ENCODE results near the gene ERFL.

DNA sequence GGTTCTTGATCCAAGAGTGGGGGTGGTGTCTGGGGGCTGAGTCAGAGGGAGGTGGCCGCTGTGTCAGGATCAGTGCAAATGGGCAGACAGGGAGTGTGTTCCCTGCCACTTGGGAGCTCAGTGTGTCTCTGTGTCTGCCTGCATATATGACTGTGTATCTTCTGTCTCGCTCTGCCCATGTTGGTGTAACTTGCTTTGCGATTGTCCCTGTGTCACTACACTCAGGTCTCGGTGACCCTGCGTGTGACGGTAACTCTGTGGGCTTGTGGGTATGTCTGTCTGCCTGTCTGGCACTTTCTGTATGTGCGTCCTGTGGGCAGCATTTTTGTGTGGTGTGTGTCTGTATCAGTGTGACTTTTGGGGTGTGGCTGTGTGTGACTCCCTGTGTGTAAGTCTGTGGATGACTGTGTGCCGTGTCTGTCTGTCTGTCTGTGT is 8.2 kb upstream of the ERFL start:
- TF ChIP-seq, protein P1, sequence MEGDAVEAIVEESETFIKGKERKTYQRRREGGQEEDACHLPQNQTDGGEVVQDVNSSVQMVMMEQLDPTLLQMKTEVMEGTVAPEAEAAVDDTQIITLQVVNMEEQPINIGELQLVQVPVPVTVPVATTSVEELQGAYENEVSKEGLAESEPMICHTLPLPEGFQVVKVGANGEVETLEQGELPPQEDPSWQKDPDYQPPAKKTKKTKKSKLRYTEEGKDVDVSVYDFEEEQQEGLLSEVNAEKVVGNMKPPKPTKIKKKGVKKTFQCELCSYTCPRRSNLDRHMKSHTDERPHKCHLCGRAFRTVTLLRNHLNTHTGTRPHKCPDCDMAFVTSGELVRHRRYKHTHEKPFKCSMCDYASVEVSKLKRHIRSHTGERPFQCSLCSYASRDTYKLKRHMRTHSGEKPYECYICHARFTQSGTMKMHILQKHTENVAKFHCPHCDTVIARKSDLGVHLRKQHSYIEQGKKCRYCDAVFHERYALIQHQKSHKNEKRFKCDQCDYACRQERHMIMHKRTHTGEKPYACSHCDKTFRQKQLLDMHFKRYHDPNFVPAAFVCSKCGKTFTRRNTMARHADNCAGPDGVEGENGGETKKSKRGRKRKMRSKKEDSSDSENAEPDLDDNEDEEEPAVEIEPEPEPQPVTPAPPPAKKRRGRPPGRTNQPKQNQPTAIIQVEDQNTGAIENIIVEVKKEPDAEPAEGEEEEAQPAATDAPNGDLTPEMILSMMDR (conservative IDR thresholded peaks at IDR 0.05; ENCODE audit: low read depth, low read length), result no peak
- no peak for TF ChIP-seq POLR2A (IDR thresholded peaks at IDR 0.05; ENCODE audit: low read depth, low read length)
- TF ChIP-seq RAD21 (IDR thresholded peaks at IDR 0.05; ENCODE audit: low read length), result no peak
- no peak for TF ChIP-seq CEBPB (IDR thresholded peaks at IDR 0.05; ENCODE audit: low read depth, low read length)
- TF ChIP-seq, protein P2, sequence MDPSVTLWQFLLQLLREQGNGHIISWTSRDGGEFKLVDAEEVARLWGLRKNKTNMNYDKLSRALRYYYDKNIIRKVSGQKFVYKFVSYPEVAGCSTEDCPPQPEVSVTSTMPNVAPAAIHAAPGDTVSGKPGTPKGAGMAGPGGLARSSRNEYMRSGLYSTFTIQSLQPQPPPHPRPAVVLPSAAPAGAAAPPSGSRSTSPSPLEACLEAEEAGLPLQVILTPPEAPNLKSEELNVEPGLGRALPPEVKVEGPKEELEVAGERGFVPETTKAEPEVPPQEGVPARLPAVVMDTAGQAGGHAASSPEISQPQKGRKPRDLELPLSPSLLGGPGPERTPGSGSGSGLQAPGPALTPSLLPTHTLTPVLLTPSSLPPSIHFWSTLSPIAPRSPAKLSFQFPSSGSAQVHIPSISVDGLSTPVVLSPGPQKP (IDR thresholded peaks at IDR 0.05; ENCODE audit: borderline replicate concordance, low read depth, low read length), result no peak
- TF ChIP-seq, protein P3, sequence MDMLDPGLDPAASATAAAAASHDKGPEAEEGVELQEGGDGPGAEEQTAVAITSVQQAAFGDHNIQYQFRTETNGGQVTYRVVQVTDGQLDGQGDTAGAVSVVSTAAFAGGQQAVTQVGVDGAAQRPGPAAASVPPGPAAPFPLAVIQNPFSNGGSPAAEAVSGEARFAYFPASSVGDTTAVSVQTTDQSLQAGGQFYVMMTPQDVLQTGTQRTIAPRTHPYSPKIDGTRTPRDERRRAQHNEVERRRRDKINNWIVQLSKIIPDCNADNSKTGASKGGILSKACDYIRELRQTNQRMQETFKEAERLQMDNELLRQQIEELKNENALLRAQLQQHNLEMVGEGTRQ (IDR thresholded peaks at IDR 0.05; ENCODE audit: low read depth, low read length), result no peak
- TF ChIP-seq FOS (IDR thresholded peaks at IDR 0.05; ENCODE audit: low read depth, low read length), result no peak; the same call in 1 of the 2 replicates
- TF ChIP-seq MXI1 (IDR thresholded peaks at IDR 0.05; ENCODE audit: borderline replicate concordance, low read depth, low read length), result no peak
- TF ChIP-seq BHLHE40 (IDR thresholded peaks at IDR 0.05; ENCODE audit: low read depth, low read length), result no peak
- TF ChIP-seq MAZ (IDR thresholded peaks at IDR 0.05; ENCODE audit: borderline replicate concordance, low read depth, low read length), result no peak
- TF ChIP-seq SMC3 (IDR thresholded peaks at IDR 0.05; ENCODE audit: low read depth, low read length), result no peak
- TF ChIP-seq MAFK (IDR thresholded peaks at IDR 0.05; ENCODE audit: low read depth, low read length), result no peak

Measured in IMR-90 (cell line).